ENCODE measurements around the gene SCG3.

Gene SCG3

DNA sequence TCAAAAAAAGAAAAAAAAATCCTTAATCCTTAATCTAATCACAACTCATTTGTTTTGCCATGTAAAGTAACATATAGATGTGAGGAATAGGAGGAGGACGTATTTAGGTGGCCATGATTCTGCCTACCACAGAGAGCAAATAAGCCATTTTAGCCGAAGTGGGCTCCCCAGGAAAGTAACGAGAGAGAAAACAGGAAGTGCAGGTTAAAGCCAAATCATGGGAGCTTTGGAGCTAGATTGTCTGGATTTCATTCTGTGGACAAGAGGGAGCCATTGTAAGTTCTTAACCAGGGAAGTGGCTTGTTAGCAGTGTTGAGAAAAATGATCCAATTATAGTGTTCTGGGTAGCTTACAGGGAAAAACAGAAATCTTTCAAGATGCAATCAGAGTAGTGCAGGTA, 79.5 kb downstream of the SCG3 start:
- DNase-seq = no peak

DNA sequence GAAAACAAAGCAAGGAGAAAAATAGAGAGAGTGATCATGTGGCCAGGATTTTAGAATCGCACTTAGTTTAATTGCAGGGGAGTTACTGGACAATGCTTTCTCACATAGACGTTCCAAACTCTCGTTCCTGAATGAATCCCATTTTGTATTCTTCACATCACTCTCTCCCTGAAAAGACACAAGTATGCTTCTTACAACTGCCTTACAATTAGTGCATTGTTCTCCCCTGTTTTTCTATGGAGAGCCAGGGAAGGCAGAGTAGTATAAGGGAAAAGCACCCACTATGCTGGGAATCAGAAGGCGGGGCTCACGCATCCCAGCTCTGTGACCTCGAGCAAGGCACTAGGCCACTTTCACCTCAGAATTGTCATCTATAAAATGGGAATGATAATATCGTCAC, 84.4 kb downstream of the SCG3 start:
- DNase-seq = no peak

DNA sequence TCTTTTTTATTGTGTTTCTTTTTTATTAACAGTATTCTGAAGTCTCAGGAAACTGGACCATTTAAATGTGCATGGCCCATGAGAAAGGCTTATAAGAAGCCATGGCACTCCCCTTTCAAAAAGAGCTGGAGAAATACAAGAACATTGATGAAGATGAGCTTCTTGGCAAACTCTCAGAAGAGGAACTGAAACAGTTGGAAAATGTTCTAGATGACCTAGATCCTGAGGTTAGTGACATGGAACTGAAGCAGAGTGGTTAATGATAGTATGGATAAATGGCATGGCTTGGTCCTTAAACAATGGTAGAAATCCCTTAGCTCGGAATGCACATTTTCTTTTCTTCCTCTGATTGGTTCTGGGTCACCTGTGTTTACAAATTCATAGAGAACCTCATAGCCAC, 85.0 kb downstream of the SCG3 start:
- DNase-seq = no peak

DNA sequence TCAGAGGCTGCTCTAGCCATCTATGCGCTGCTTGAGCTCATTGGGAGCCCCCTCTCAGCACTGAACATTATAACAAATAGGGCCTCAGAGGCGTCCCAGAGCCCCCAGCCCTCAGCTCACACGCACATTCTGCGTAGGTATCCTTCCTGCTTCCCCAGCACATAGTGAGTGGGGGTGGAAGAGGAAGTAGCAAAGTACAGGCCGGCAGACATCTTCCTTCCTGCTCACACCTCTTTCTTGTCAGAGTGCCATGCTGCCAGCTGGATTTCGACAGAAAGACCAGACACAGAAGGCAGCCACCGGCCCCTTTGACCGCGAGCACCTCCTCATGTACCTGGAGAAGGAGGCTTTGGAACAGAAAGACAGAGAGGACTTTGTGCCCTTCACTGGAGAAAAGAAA, 86.7 kb downstream of the SCG3 start:
- no peak for DNase-seq

Data from retina (tissue), 1 donor.